Lower lobe of right lung (tissue), 2 donors: ENCODE data around the gene SURF2. TPM values are rescaled to one million over a fixed set of nuclear protein-coding genes. Genes with fewer than 3 reads are reported as not detected.

ENCODE experiments used
- ATAC-seq, 2 donors: fragments of 200-7000 bp; cut with Tn5 transposase; one replicate each; pipeline ENCODE4 v1.9.1; 2020 to 2022; ENCODE audit warnings: mild to moderate bottlenecking in 2 of 2, moderate library complexity in 2 of 2
- DNase-seq: peaks from one replicate; pipeline ENCODE4 v3.0.0-alpha.2; 2020
- H3K27ac ChIP-seq: fragments of 200-600 bp; one replicate; pipeline ENCODE4 v1.8.0; 2022
- H3K27me3 ChIP-seq: fragments of 200-600 bp; one replicate; pipeline ENCODE4 v1.8.0; 2022; ENCODE audit warnings: low read depth
- H3K36me3 ChIP-seq: fragments of 200-600 bp; one replicate; pipeline ENCODE4 v1.8.0; 2022; ENCODE audit warnings: mild to moderate bottlenecking
- H3K4me1 ChIP-seq: fragments of 200-600 bp; one replicate; pipeline ENCODE4 v1.8.0; 2022
- H3K4me3 ChIP-seq: fragments of 200-600 bp; one replicate; pipeline ENCODE4 v1.8.0; 2022; ENCODE audit warnings: mild to moderate bottlenecking
- H3K9me3 ChIP-seq: fragments of 200-600 bp; one replicate; pipeline ENCODE4 v1.8.0; 2022
- intact Hi-C: fragments of 100-400 bp; cut with DNase I; formaldehyde crosslinking; loops from one replicate; pipeline ENCODE4 v1.11.0; 2022
- total RNA-seq: library from RNA; stranded (reverse); fragmentation: NEBNext Ultra II Directional; extraction: Animal tissue kit (Norgen Biotek cat#: 25700); gene quantifications from one replicate; pipeline ENCODE4 v1.2.1, GENCODE V29; 2021
- TF ChIP-seq, protein P1 (sequence below): fragments of 200-600 bp; IDR thresholded peaks from one replicate; pipeline ENCODE4 v1.8.0; 2022; ENCODE audit warnings: antibody characterized with exemption, mild to moderate bottlenecking
- donor health status: DM: no; HTN: yes; CAD: no; lungs with severe emphysema.

The SURF2 gene
- total RNA-seq, 1 donor from 2014 or later, result 15.2 TPM

GRCh38 chr9:133344979-133345378 is 11.4 kb upstream of the SURF2 start:
- Histone ChIP-seq H3K9me3 (no peaks in the 10 kb centered on the region), H3K27me3 (no peaks in the 10 kb centered on the region), H3K36me3 (peaks cover 75% of the 10 kb centered on the region), H3K27ac (no peak overlapping the region), H3K4me1 (peaks cover 44% of the 10 kb centered on the region), H3K4me3 (no peak overlapping the region)
- ATAC-seq, result no peak
- intact Hi-C loops, result no loop called here
- TF ChIP-seq, protein P1, sequence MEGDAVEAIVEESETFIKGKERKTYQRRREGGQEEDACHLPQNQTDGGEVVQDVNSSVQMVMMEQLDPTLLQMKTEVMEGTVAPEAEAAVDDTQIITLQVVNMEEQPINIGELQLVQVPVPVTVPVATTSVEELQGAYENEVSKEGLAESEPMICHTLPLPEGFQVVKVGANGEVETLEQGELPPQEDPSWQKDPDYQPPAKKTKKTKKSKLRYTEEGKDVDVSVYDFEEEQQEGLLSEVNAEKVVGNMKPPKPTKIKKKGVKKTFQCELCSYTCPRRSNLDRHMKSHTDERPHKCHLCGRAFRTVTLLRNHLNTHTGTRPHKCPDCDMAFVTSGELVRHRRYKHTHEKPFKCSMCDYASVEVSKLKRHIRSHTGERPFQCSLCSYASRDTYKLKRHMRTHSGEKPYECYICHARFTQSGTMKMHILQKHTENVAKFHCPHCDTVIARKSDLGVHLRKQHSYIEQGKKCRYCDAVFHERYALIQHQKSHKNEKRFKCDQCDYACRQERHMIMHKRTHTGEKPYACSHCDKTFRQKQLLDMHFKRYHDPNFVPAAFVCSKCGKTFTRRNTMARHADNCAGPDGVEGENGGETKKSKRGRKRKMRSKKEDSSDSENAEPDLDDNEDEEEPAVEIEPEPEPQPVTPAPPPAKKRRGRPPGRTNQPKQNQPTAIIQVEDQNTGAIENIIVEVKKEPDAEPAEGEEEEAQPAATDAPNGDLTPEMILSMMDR, result no peak
- no peak for DNase-seq

- Histone ChIP-seq H3K4me3 (no peak overlapping the region), H3K36me3 (peaks cover 75% of the 10 kb centered on the region), H3K27me3 (no peaks in the 10 kb centered on the region), H3K4me1 (peaks cover 47% of the 10 kb centered on the region), H3K9me3 (no peaks in the 10 kb centered on the region), H3K27ac (no peak overlapping the region)
- TF ChIP-seq, protein P1, result no peak
- intact Hi-C loops, result no loop called here
- no peak for ATAC-seq
- no peak for DNase-seq
These were observed 10.8 kb upstream of the SURF2 start for GRCh38 chr9:133345596-133345995.

DNA sequence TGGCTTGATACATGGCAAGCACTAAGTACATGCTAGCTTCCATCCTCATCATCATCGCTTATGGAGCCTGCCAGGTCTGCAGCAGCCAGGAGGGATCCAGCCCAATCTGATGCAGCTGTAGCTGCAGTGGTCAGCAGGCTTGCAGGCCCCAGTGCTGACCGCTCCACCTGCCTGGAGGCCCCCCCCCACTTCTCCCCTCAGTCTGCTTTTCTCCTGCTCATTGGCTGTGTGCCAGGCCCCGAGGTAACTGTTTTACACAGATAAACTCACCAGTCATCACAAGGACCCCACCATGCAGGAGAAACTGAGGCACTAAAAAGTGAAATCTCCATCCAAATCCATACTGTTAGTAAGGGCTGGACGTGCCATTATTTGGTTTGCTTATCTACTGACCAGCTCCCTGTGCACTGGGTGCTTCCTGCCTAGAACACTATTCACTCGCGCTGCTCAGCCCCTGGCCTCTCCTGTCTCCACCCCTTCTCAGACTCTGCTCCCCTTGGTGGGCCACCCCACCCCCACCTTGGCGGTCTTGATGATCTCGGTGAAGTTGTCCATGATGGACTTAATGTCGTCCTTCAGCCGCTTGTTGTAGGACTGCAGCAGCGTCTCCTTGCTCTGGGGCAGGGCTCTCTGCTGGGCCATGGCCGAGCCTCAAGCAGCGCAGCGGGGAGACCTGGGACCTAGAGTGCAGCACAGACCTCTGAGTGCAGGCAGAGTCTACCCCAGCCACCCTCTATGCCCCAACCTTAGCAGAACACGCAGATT is 10.1 kb upstream of the SURF2 start:
- H3K27ac ChIP-seq, result peak overlapping the region; percentile 92
- H3K4me3 ChIP-seq, result peak overlapping the region; percentile 93
- TF ChIP-seq, protein P1, result no peak
- peaks cover 41% of the 10 kb centered on the region for H3K4me1 ChIP-seq
- intact Hi-C loops, result no loop called here
- H3K27me3 ChIP-seq, result no peaks in the 10 kb centered on the region
- DNase-seq (peak; percentile 49), ATAC-seq (no peak)
- no peaks in the 10 kb centered on the region for H3K9me3 ChIP-seq
- H3K36me3 ChIP-seq, result peaks cover 75% of the 10 kb centered on the region

DNA sequence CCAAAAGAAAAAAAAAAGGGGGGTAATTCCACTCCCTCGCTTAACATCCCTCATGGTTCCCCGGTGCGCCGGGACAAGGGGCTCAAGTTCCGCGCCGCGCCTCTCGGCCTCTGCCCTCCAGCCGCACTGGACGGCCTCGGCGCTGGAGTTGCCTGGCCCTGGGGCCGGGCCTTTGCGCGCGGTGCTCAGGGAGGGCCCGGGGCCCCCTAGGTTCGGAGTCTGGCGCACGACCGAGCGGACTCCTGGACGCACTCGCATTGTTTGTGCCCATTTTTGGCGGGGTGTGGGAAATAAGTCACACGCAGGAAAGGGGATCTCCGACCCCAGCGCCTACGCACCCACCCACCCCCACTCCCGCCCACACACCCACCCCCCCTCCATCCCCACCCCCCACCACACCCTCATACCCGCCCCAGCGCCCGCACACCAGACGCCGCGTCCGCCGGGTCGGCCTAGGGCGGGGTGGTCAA is 8.8 kb upstream of the SURF2 start:
- Histone ChIP-seq H3K4me3 (peak overlapping the region; percentile 93), H3K4me1 (peaks cover 30% of the 10 kb centered on the region), H3K36me3 (peaks cover 75% of the 10 kb centered on the region), H3K9me3 (no peaks in the 10 kb centered on the region), H3K27me3 (no peaks in the 10 kb centered on the region), H3K27ac (peak overlapping the region; percentile 92)
- TF ChIP-seq, protein P1, result no peak
- DNase-seq (peak; percentile 59), ATAC-seq (peak; percentile 77 to 79)
- intact Hi-C loops, result no loop called here

- peak; percentile 94 to 96 for ATAC-seq
- Histone ChIP-seq H3K4me1 (peaks cover 30% of the 10 kb centered on the region), H3K4me3 (peak within 1 kb of the TSS; percentile 93), H3K27ac (peak within 1 kb of the TSS; percentile 92), H3K9me3 (no peaks in the 10 kb centered on the region), H3K36me3 (peaks cover 75% of the 10 kb centered on the region), H3K27me3 (no peaks in the 10 kb centered on the region)
- DNase-seq, result peak; percentile 95
- intact Hi-C loops, result no loop called here
- TF ChIP-seq, protein P1, result no peak
These were observed 8.2 kb upstream of the SURF2 start, which contains the start of the genes MED22 and RPL7A for GRCh38 chr9:133347985-133348717. Gene MED22, minus strand, starts transcription at chr9:133348131. Its CDS starts 1,469 bp downstream, at chr9:133346662. Gene RPL7A, plus strand, starts transcription at chr9:133348218. Its CDS starts 26 bp downstream, at chr9:133348244.
